Activated T-cell treated with anti-CD3 and anti-CD28 coated beads, Interleukin-2, amount 50 U/mL, for 48 hours (primary cell): ENCODE data around the gene ABCG8.
A peak's percentile ranks its signal among the peaks of the same experiment; 100 is the strongest.

ENCODE experiments used
- DNase-seq, 2 experiments: peaks; one replicate each; pipeline ENCODE4 v3.0.0-alpha.2; 2020

The ABCG8 gene

DNA sequence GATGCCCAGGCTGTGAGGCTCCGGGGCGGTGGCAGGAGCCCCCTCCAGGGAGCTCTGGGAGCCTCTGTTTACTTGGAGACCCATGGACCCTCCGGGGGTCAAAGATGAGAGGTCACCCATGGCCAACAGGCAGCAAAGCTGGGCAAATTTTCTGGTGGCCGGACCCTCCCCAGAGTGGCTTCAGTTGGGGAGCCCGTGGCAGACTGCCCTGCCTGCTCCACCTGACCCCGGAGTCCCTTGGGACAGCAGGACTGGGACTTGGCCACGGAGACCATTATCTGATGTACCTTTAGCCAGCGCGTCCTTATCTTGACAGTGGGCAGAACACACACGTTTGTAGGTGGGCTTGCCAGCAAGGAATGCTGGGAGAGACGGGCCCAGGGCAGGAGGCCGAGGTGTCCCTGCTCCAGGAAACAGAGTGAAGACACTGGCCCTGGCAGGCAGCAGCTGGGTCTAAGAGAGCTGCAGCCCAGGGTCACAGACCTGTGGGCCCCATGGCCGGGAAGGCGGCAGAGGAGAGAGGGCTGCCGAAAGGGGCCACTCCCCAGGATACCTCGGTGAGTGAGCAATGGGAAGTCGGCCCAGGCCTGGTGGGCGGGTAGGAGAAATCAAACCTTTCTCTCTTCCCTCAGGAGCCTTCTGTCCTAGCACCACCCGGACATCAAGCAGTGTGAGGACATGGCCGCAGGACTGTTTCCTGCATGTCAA is at the start of gene ABCG8, which contains the start of gene ABCG5:
Gene ABCG8 (plus strand): TSS at position 412 of the 708 bp plus-strand sequence. CDS start 83 bp downstream, at position 495.
Gene ABCG5 (minus strand): TSS at position 280 of the 708 bp plus-strand sequence. CDS start 160 bp downstream, at position 120.
- no peak for DNase-seq

DNA sequence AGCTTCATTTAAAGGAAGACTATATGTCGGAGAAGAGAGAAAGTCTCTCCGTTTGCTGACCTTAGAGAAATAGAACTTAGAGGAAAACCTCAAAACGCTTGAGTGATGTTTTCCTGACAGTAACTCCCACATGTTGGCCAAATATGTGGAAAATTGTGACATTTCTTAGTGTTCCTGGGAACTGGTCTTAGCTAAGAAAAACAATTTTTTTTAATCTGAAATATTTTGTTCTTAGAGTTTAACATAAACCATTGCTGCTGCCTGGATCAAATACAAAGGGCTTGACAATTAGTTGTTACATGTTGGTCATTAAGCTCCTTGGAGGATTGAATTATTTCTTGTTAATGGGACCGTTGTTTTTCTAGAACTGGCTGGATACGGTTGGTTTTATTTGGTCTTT is 48.6 kb upstream of the ABCG8 start:
- DNase-seq = no peak

DNA sequence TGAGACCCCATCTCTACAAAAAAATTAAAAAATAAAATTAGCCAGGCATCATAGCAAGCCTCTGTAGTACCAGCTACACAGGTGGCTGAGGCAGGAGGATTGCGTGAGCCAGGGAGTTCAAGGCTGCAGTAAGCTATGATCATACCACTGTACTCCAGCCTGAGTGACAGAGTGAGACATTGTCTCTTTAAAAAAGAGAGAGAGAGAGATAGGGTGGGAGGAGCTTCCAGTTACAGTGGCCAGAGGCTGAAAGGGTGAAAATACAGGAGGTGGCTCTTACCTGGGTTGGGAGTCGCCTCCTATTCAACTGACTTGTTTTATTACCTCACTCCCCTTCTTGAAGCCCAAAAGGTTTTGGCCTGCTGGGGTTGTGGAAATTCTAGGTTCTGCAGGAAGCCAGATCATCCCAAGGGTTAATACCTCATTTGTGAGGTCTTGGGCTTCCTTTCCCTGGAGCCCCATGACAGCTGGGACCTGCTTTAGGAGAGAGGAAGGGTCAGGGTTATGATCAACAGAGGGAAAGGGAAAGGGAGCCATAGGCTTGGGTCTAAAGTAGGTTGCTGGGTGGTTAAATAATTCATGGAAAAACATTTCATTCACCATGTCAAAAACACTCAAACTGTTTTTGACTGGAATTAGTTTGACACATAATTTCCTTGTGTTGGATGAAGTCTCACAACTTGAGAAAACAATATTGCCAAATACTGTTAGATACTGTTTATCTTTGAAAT is 47.6 kb upstream of the ABCG8 start:
- no peak for DNase-seq

DNA sequence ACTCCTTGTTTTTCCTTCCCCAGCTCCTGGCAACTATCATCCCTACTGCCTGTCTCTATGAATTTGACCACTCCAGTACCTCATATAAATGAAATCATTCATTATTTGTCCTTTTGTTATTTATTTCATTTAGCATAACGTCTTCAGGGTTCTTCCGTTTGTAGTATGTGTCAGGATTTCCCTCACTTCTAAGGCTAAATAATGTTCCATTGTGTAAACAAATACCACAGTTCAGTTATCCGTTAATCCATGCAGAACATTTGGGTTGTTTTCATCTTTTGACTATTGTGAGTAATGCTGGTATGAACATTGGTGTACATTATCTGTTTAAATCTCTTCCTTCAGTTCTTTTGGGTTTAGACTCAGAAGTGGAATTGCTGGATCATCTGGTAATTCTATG is 46.1 kb upstream of the ABCG8 start:
- DNase-seq = no peak

DNA sequence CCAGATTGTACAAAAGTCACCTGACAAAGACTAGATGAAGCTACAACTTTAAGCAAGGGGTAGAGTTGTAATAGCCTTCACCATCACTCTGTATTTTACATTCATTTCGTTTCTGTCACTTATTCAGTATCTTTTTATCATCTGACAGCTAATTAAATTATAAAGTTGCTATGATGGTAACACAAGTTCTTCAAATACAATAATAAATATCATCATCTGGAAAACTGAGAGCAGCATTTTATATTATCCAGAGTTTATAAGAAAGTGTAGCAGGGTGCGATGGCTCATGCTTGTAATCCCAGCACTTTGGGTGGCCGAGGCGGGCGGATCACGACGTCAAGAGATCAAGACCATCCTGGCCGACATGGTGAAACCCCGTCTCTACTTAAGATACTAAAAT is 43.8 kb upstream of the ABCG8 start:
- no peak for DNase-seq

DNA sequence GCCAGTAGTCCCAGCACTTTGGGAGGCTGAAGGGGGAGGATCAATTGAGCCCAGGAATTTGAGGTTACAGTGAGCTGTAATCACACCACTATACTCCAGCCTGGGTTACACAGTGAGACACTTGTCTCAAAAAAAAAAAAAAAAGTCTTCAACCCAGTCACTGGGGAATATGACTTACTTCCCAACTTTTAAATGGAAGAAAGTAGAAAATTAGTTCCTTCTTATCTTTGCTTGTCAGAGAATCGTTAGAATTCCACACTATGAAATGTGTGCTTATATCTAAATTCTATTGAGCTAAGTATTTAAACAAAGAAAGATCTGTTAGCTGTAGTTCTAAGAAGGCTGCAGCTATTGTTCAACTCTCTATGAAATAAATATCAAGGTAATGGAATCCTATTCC is 42.6 kb upstream of the ABCG8 start:
- DNase-seq = no peak

DNA sequence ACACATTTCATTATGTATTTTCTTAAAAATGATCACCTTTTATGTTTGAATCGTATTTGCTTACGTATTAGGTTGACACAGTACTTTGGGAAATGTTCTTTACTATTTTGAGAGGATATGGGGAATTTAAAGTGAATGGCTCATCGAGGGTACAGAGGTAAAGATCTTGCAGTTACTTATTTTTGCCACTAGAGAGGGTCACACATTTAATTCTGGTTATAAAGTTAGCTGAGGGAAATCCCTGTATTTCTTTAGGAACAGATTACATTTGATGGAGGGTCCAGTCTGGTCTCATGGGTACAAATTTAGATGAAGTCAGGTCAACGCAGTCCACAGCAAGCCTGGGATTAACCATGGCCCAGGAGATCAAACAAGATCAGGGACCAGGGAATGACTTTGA is 40.5 kb upstream of the ABCG8 start:
- DNase-seq = no peak

DNA sequence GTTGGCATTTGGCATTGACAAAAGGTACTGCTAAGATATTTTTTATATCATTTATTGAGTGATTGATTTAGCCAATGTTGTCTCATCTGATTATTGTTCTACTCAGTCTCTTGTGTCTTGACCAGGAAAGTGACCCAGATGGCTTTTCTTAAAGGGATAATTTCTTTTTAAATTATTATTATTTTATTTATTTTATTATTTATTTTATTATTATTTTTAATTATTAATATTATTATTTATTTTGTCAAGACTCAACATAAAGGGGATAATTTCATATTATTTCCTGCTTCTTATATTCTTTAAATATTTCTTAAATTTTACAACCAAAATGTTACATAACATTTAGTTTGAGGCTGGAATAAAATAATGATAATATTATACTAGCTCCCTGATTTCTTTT is 37.9 kb upstream of the ABCG8 start:
- no peak for DNase-seq

DNA sequence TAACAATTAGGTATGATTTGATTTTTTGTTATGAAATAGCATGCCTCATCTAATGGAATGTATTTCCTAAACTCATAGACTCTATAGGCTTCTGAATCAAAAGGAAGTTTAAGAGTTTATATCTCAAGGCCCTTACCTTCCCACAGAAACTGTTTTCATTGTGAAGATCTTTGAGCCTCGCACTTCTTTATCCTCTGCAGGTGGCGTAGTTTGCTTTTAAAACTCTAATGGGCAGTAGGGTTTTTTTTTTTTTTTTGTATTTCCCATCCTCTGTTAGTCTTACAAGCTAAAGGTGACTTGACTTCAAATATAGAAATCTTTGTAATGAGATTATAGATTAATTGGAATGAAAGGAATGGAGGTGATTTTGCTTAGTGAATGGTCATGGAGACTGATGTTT is 36.6 kb upstream of the ABCG8 start:
- DNase-seq = no peak

DNA sequence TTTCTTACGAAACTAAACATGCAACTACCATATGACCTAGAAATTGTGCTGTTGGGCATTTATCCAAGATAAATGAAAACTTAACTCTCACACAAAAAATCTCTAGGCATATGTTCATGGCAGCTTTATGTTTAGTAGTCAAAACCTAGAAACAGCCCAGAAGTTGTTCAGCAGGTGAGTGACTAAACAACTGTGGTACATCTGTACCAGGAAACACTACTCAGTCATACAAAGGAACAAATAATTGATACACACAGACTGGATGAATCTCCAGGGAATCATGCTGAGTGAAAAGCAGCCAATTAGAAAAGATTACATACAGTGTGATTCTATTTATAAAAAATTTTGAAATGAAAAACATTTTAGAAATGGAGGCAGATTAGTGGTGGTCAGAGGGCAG is 35.7 kb upstream of the ABCG8 start:
- no peak for DNase-seq

DNA sequence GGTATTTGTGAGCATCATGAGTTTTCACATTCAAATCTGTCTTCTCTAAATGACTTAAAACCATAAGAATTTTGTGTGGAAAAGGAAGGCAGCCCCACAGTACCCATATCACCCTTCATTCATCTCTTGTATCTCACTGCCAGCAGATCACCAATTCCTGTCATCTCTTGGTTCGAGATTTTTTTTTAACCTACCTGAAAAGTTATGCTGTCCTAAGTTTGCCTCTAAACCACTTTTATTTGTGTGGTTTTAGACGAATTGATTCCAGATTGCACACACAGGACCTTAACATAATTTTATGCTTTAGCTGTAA is 32.1 kb upstream of the ABCG8 start:
- DNase-seq = no peak

DNA sequence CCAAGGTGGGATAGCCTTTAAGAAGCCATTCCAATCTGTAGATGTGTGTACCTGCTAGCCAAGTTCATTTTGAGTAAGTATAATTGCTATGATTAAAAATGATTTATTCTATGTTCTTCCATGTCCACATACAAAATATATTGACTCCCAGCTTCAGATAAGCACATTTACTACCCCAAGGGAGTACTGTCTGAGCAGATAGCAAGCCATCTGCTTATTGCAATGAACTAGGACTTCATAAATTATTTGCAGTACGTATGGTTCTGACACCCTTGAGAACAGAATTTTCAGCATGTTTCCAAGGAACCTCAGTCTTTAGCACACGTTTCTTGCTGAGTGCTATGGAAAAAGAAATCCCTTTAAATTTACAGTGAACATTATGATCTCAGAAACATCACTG is 28.3 kb upstream of the ABCG8 start:
- no peak for DNase-seq

DNA sequence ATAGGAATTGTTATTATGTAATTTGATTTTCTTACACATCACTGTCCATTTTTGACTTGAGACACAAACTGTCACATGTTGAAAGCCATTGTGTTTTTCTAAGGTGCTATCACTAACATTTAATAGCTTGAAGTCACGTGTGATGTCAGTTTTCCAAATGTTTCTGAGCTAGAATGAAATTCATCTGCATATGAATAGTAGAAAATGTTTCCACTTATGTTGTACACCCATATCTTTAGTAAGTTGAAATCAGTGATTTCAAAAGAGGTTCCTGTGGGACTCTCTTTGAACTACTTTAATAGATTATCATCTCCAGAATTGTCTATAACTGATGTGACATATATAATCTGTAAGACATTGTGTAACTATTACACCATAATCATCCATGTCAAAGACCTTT is 27.9 kb upstream of the ABCG8 start:
- DNase-seq = no peak

DNA sequence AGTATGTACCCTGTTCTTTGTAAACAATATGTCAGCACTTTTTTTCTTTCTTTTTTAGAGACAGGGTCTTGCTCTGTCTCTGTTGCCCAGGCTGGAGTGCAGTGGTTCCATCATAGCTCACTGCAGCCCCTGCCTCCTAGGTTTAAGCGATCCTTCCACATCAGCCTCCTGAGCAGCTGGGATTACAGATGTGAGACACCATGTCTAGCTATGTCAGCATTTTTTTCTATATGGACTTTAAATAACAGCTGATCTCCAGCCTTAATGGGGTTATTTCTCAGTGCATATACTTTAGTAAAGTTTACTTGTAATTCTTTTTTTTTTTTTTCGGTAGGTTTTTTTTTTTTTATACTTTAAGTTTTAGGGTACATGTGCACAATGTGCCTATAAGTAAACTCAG is 26.8 kb upstream of the ABCG8 start:
- no peak for DNase-seq

DNA sequence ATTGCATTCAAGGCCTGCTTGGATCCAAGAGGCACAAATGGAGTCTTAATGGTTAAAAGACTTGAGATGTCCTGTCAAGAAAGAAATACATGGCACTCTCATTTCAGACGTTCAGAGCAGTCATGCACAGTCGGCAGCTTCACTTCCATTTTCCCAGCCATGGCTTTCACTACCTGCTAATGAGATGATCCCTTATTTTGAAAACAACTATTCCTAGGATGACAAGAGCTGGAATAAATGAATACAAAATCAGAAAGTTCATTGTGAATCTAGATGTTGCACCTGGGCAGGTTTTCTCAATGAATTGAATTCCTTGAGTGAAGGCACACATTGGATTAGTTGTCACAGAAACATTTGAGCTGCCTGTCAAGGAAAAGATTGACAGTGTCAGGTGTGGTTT is 25.8 kb upstream of the ABCG8 start:
- no peak for DNase-seq

DNA sequence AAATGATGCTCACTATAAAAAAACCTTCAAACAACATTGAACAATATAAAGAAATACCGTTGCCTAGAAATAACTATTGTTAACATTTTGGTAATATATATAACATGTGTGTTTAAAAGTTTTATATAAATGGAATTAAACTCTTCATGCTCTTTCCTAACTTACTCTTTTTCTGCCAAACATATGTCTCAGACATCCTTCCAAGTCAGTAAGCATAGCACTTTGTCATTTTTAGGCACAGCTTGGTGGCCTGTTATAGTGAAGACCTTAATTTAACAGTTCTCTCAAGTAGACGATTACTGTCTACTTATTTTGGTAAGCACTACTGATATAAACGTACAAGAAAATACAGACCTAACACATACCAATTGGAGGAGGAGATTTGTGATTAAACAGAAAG is 24.1 kb upstream of the ABCG8 start:
- no peak for DNase-seq

DNA sequence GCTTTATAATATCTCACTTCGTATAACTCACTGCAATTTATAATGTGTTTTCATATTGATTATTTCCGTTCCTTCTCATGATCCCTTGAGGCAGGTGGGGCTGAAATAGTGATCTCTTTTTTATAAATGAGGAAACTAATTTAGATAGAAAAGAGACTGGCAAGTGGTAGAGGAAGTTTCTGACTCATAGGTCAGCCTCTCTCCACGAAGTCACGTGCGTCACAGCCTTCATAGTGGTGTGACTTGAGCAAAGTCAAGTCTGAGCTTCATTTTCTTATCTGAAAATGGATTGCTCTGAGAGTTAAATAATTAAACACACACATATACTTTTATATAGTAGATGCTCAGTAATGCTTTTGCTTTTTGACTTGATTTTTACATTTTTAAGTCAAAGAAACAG is 20.0 kb upstream of the ABCG8 start:
- DNase-seq = peak; percentile 44

DNA sequence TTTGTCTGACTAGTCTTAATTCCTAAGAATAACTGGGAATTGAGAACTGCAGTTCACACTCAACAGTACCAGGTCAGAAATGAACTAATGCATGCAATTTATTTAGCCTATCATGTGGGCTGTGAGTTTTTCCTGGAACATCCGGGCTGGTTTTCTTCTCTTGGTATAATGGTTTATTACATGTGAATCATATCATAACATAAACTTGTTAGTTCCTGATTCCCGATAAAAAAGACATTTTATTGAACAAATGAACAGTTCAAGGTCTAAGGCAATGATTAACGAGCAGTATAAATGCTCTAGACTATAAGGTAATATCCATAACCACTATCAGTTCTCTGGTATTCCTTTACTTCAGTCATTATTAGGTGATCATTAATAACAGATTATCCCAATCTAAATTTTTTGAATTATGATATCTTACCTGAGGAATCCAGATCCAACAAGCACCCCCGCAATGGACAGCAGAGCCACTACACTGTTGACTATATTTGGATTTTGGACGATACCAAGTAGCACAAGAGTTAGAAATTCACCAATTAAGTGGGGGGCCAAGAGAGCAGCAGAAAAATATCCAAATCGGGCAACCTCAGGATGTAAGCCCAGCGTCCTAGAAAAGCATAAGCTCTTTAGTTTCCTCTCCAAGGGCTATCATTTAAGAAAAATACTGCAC is 19.1 kb upstream of the ABCG8 start:
- DNase-seq = no peak

DNA sequence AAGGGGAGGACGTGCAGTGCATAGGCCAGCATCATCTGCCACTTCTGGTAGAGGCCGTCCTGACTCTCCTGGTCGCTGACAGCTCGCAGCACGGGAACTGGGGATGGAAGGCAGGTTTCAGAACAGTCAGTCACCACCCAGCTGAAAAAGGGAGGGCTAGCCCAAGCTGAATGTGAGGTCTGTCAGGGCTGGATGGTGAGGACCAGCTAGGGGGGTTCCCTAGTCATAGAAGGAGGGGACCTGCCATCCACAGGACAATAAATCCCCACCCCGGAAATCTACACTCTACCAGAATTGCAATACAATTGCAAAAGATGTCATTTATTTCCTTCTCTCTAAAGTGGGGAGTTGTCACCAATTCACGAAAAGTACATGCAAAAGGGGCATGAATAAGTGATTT is 15.9 kb upstream of the ABCG8 start:
- no peak for DNase-seq

DNA sequence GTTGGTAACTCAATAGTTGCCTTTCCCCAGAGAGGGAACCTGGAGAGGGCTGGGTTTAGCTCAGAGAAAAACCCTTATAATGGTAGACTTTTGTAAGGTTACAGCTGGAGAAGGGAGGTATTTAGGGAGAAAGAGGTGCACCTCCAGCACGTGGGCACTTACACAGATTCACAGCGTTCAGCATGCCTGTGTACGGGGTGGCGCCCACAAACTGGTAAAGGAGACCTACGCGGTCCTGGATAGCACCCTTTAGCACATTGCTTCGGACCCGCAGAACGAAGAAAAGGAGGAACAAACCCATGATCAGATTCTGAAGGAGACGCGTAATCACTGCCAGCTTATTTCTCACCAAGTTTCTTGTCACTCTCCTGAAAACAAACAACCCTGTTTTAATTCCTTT is 15.0 kb upstream of the ABCG8 start:
- no peak for DNase-seq

DNA sequence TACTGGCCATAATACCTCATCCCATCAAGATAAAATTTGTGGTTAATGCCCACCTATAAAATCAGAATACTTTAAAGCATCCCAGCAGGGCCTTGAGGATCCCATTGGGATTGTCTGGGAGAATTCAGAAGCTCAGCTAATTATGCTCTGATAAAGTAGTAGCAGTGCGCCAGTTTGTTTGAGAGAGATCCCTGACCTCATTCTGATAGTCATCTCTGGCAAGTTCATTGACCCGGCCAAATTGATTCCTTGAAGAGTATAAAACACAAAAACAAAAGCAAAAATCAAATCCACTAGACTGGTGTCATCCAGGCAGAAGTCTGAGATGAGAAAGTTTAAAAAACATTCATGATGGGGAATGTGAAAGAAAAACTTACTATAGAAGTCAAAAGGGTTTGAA is 14.3 kb upstream of the ABCG8 start:
- DNase-seq = no peak

DNA sequence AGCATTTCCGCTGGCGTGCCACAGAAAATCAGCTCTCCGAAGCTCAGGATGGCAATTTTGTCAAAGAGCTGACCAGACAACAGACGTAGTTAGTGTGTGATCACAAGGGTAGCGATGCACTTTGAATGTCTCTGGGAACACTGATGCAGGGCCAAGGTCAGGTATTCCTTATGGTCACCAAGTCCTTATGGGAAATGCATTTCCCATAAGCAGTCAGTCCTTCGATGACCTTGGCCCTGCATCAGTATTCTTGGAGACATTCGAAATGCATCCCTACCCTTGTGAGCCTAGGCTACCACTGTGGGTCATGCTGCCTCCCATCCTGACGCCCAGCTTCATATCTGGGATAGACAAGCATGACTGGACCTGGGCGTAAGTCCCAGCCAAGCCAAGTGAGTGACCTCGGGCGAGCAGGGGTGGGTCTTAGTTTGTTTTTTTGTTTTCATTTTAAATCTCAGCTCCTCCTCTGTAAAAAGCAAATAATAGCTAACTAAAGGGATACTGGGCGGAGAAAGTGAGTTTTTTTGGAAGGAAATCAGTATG is 13.7 kb upstream of the ABCG8 start:
- no peak for DNase-seq

DNA sequence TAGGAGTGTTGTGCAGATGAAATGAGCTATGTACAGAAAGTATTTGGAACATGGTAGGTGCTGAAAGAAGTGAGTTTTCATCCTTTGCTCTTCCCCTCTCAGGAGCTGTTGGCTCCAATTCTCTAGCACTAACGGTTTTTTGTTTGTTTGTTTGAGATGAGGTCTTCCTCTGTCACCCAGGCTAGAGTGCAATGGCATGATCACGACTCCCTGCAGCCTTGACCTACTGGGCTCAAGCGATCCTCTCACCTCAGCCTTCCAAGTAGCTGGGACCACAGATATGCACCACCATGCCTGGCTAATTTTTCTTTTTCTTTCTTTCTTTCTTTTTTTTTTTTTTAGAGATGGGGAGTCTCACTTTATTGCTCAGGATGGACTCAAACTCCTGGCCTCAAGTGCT is 12.9 kb upstream of the ABCG8 start:
- DNase-seq = no peak
